ENCODE results near the gene NACAD.
A peak's percentile ranks its signal among the peaks of the same experiment; 100 is the strongest.
"Not testable (repeated sequence)": the region's sequence is repeated elsewhere in the genome, so short reads cannot be mapped to it uniquely, and the experiment has no call there.

Gene NACAD

GRCh38 chr7:45035371-45035770 lies 53.4 kb downstream of the NACAD start:
- H3K27ac ChIP-seq: no peak overlapping the region
- no peak for TF ChIP-seq CTCF (IDR thresholded peaks at IDR 0.05)
- TF ChIP-seq ZFX (IDR thresholded peaks at IDR 0.05; ENCODE audit: borderline replicate concordance): no peak

GRCh38 chr7:45034710-45035109 lies 54.1 kb downstream of the NACAD start:
- H3K27ac ChIP-seq: not testable (repeated sequence)

GRCh38 chr7:45033931-45034290 lies 54.9 kb downstream of the NACAD start:
- peak overlapping the region; percentile 28; the same call in 1 of the 2 replicates for H3K27ac ChIP-seq
- TF ChIP-seq CTCF (IDR thresholded peaks at IDR 0.05): no peak
- no peak for TF ChIP-seq ZFX (IDR thresholded peaks at IDR 0.05; ENCODE audit: borderline replicate concordance)

GRCh38 chr7:45033261-45033930 lies 55.4 kb downstream of the NACAD start:
- no peak for TF ChIP-seq CTCF (IDR thresholded peaks at IDR 0.05)
- TF ChIP-seq ZFX (IDR thresholded peaks at IDR 0.05; ENCODE audit: borderline replicate concordance): no peak
- H3K27ac ChIP-seq: peak overlapping the region; percentile 28; the same call in 1 of the 2 replicates

GRCh38 chr7:45032421-45032820 lies 56.3 kb downstream of the NACAD start:
- H3K27ac ChIP-seq: no peak overlapping the region
- no peak for TF ChIP-seq CTCF (IDR thresholded peaks at IDR 0.05)
- no peak for TF ChIP-seq ZFX (IDR thresholded peaks at IDR 0.05; ENCODE audit: borderline replicate concordance)

GRCh38 chr7:45031829-45032228 lies 56.9 kb downstream of the NACAD start:
- H3K27ac ChIP-seq: no peak overlapping the region
- TF ChIP-seq CTCF (IDR thresholded peaks at IDR 0.05) (no peak), ZFX (IDR thresholded peaks at IDR 0.05; ENCODE audit: borderline replicate concordance) (no peak)
